A549 (cell line): ENCODE measurements around the gene RANBP3. TPM values are rescaled to one million over a fixed set of nuclear protein-coding genes. Genes with fewer than 3 reads are reported as not detected.

Source experiments
- ATAC-seq, 2 experiments: fragments of 200-7000 bp in 1 of 2; fragments of >200 bp in 1 of 2; cut with Nextera tagmentation in 1 of 2; cut with Tn5 transposase in 1 of 2; 3 replicates each; pipeline versions ENCODE4 v1.8.0 to v1.9.1; 2018 to 2020; ENCODE audit warnings: mild to moderate bottlenecking in 1 of 2, moderate library complexity in 1 of 2
- CTCF ChIA-PET: fragments of 300-600 bp; sonication (Branson Sonifier 250); formaldehyde crosslinking; extraction: SDS; loops from one replicate; lab custom pipeline; 2021; ENCODE audit warnings: antibody characterized with exemption, inconsistent platforms; lab: Yijun Ruan, JAX
- POLR2A ChIA-PET: fragments of 350-600 bp; formaldehyde crosslinking; extraction: SDS; loops from one replicate; lab custom pipeline; 2021; ENCODE audit warnings: antibody characterized with exemption, inconsistent platforms; lab: Yijun Ruan, JAX
- DNase-seq, 2 experiments: peaks; one replicate each; pipeline versions ENCODE4 v3.0.0 to v3.0.0-alpha.2; 2011 to 2016; ENCODE audit warnings: low read depth in 1 of 2, low spot score in 1 of 2
- FAIRE-seq: peaks from 2 replicates; lab custom pipeline; 2011; peaks lifted over from hg19 to GRCh38; lab: Jason Lieb, UNC
- H3K27ac ChIP-seq, 2 experiments: fragments of >200 bp; sonication (Bioruptor Twin); formaldehyde crosslinking; 3 replicates each; pipeline ENCODE4 v1.5.1; 2016 to 2017
- H3K4me1 ChIP-seq: fragments of >200 bp; sonication (Bioruptor Twin); formaldehyde crosslinking; 3 replicates; pipeline ENCODE4 v1.6.1; 2016
- H3K4me2 ChIP-seq: fragments of >200 bp; sonication (Bioruptor Twin); formaldehyde crosslinking; 3 replicates; pipeline ENCODE4 v1.6.1; 2016
- H3K4me3 ChIP-seq: fragments of >200 bp; sonication (Bioruptor Twin); formaldehyde crosslinking; 3 replicates; pipeline ENCODE4 v1.5.1; 2016
- H3K9me3 ChIP-seq: fragments of >200 bp; sonication (Bioruptor Twin); formaldehyde crosslinking; 3 replicates; pipeline ENCODE4 v1.6.1; 2016
- CBX2 ChIP-seq: fragments of 200-600 bp; sonication (generic); IDR thresholded peaks from 2 replicates; pipeline ENCODE4 v1.6.1; 2016; ENCODE audit warnings: low read depth, mild to moderate bottlenecking, borderline replicate concordance
- EHMT2 ChIP-seq: fragments of 200-600 bp; sonication (generic); IDR thresholded peaks from 2 replicates; pipeline ENCODE4 v1.6.1; 2016; ENCODE audit warnings: antibody characterized with exemption, low read depth, mild to moderate bottlenecking, moderate library complexity
- HOXB13 ChIP-seq: fragments of 250-450 bp; sonication (Bioruptor Pico); IDR thresholded peaks from 2 replicates; pipeline ENCODE4 v1.5.0; 2020; ENCODE audit warnings: low read depth, mild to moderate bottlenecking, moderate library complexity
- JUN ChIP-seq, 2 experiments: fragments of >200 bp; sonication (Bioruptor Twin); formaldehyde crosslinking; IDR thresholded peaks; 2 replicates in 1 of 2; 3 replicates in 1 of 2; pipeline ENCODE4 v1.6.1; 2016 to 2017
- KDM5A ChIP-seq: fragments of 200-600 bp; sonication (generic); IDR thresholded peaks from 2 replicates; pipeline ENCODE4 v1.6.1; 2016; ENCODE audit warnings: antibody characterized with exemption, mild to moderate bottlenecking
- MAFK ChIP-seq: fragments of 450-650 bp; IDR thresholded peaks from 2 replicates; pipeline ENCODE4 v1.6.1; 2014; ENCODE audit not compliant: partially characterized antibody
- MAX ChIP-seq: IDR thresholded peaks from 2 replicates; pipeline ENCODE4 v1.6.1; 2012
- MYC ChIP-seq: IDR thresholded peaks from 2 replicates; pipeline ENCODE4 v1.6.1; 2012; ENCODE audit warnings: mild to moderate bottlenecking, inconsistent platforms, low read length, improper control_type of control experiment, borderline replicate concordance
- NPAS2 ChIP-seq: fragments of 250-450 bp; sonication (Bioruptor Pico); IDR thresholded peaks from 2 replicates; pipeline ENCODE4 v1.8.0; 2022; ENCODE audit warnings: mild to moderate bottlenecking, moderate library complexity, borderline replicate concordance
- NR3C1 ChIP-seq: fragments of >200 bp; sonication (Bioruptor Twin); formaldehyde crosslinking; IDR thresholded peaks from 3 replicates; pipeline ENCODE4 v1.6.1; 2017
- PHF8 ChIP-seq: fragments of 200-600 bp; sonication (generic); IDR thresholded peaks from 2 replicates; pipeline ENCODE4 v1.6.1; 2016; ENCODE audit warnings: low read depth, mild to moderate bottlenecking, antibody characterized with exemption, moderate library complexity, borderline replicate concordance
- POLR2AphosphoS2 ChIP-seq: conservative IDR thresholded peaks from 2 replicates; pipeline ENCODE4 v1.6.1; 2012; ENCODE audit warnings: low read length, improper control_type of control experiment, inconsistent platforms
- RNF2 ChIP-seq: fragments of 200-600 bp; sonication (generic); IDR thresholded peaks from 2 replicates; pipeline ENCODE4 v1.6.1; 2016; ENCODE audit warnings: low read depth, mild to moderate bottlenecking, antibody characterized with exemption, moderate library complexity, borderline replicate concordance
- SREBF2 ChIP-seq: fragments of 450-650 bp; IDR thresholded peaks from 2 replicates; pipeline ENCODE4 v1.6.1; 2014; ENCODE audit warnings: mild to moderate bottlenecking, moderate library complexity
- TFCP2L1 ChIP-seq: fragments of 250-450 bp; sonication (Bioruptor Pico); IDR thresholded peaks from 2 replicates; pipeline ENCODE4 v1.5.0; 2021; ENCODE audit warnings: mild to moderate bottlenecking
- TP53 ChIP-seq: fragments of 250-450 bp; sonication (Bioruptor Pico); IDR thresholded peaks from 2 replicates; pipeline ENCODE4 v1.5.0; 2021; ENCODE audit warnings: mild to moderate bottlenecking, moderate library complexity
- ZSCAN20 ChIP-seq: fragments of 250-450 bp; sonication (Bioruptor Pico); IDR thresholded peaks from 2 replicates; pipeline ENCODE4 v1.8.0; 2022; ENCODE audit warnings: mild to moderate bottlenecking, moderate library complexity
- WGBS: methylation state at CpG from one replicate; pipeline ENCODE4 v1.1.6; 2017; ENCODE audit errors: missing lambda C conversion rate; 5-methylcytosine and 5-hydroxymethylcytosine counted together
- polyA plus RNA-seq, 4 experiments: library from polyadenylated mRNA; depleted of rRNA in 3 of 4; stranded (reverse); fragments of >200 nt; fragmentation: RNase III in 1 of 4; extraction: RNeasy Plus Mini Kit Qiagen cat#74134 plus additional on column Dnase treatment in 1 of 4; gene quantifications; 2 replicates in 3 of 4; 3 replicates in 1 of 4; pipeline ENCODE4 v1.2.3, GENCODE V29; 2011 to 2017
- TF ChIP-seq, protein P1 (sequence below): fragments of 150-350 bp; IDR thresholded peaks from 2 replicates; pipeline ENCODE4 v1.6.1; 2014; ENCODE audit warnings: low read depth, mild to moderate bottlenecking, low read length
- TF ChIP-seq, protein P2 (sequence below): fragments of 450-650 bp; IDR thresholded peaks from 2 replicates; pipeline ENCODE4 v1.6.1; 2014; ENCODE audit warnings: antibody characterized with exemption
- TF ChIP-seq, protein P3 (sequence below): IDR thresholded peaks from 2 replicates; pipeline ENCODE4 v1.6.1; 2012

RANBP3 gene
- polyA plus RNA-seq, 2 of the 4 experiments (the other 2 are of a cell fraction), result 39.2 to 53.5 TPM

GRCh38 chr19:5957170-5957569 is 20.8 kb downstream of the RANBP3 start:
- FAIRE-seq (no peak), ATAC-seq (no peak; a peak in 1 of 6 replicates), DNase-seq (no peak)
- no peak overlapping the region for H3K27ac ChIP-seq
- H3K9me3 ChIP-seq, result no peaks in the 10 kb centered on the region
- 81% methylated on average over 10 of the region's 10 CpGs for WGBS
- H3K4me2 ChIP-seq, result no peak overlapping the region
- H3K4me3 ChIP-seq, result no peak overlapping the region
- TF ChIP-seq, protein P1, sequence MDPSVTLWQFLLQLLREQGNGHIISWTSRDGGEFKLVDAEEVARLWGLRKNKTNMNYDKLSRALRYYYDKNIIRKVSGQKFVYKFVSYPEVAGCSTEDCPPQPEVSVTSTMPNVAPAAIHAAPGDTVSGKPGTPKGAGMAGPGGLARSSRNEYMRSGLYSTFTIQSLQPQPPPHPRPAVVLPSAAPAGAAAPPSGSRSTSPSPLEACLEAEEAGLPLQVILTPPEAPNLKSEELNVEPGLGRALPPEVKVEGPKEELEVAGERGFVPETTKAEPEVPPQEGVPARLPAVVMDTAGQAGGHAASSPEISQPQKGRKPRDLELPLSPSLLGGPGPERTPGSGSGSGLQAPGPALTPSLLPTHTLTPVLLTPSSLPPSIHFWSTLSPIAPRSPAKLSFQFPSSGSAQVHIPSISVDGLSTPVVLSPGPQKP, result no peak
- TF ChIP-seq KDM5A, result no peak
- TF ChIP-seq JUN (IDR thresholded peaks at IDR 0.05), result no peak
- TF ChIP-seq PHF8, result no peak
- TF ChIP-seq TFCP2L1 (CRISPR knock-in tag), result no peak
- peaks cover 32% of the 10 kb centered on the region; the same call in 2 of the 3 replicates for H3K4me1 ChIP-seq
- ChIA-PET CTCF (interaction anchor here (3.0 kb wide), 1 partner anchor 10 kb away, joined by 17 read pairs; no protein-coding TSS in a partner anchor), POLR2A (no interaction called here)

- peaks cover 30% of the 10 kb centered on the region; the same call in 2 of the 3 replicates for H3K4me1 ChIP-seq
- no peak overlapping the region for H3K4me3 ChIP-seq
- DNase-seq, result no peak
- no peak overlapping the region for H3K27ac ChIP-seq
- ChIA-PET POLR2A (no interaction called here), CTCF (interaction anchor here (0.8 to 3.0 kb wide), 2 partner anchors 11 to 37 kb away, joined by 3 to 17 read pairs; no protein-coding TSS in a partner anchor)
- no peaks in the 10 kb centered on the region for H3K9me3 ChIP-seq
- no peak; a peak in 1 of 6 replicates for ATAC-seq
- no peak for FAIRE-seq
- TF ChIP-seq NPAS2 (CRISPR knock-in tag) (no peak), ZSCAN20 (CRISPR knock-in tag) (no peak), MYC (no peak), MAX (no peak), TP53 (CRISPR knock-in tag) (no peak), RNF2 (no peak), HOXB13 (CRISPR knock-in tag) (no peak), SREBF2 (no peak), KDM5A (no peak), POLR2AphosphoS2 (no peak), NR3C1 (no peak), EHMT2 (no peak)
- TF ChIP-seq, protein P2, sequence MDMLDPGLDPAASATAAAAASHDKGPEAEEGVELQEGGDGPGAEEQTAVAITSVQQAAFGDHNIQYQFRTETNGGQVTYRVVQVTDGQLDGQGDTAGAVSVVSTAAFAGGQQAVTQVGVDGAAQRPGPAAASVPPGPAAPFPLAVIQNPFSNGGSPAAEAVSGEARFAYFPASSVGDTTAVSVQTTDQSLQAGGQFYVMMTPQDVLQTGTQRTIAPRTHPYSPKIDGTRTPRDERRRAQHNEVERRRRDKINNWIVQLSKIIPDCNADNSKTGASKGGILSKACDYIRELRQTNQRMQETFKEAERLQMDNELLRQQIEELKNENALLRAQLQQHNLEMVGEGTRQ, result no peak
- TF ChIP-seq, protein P3, sequence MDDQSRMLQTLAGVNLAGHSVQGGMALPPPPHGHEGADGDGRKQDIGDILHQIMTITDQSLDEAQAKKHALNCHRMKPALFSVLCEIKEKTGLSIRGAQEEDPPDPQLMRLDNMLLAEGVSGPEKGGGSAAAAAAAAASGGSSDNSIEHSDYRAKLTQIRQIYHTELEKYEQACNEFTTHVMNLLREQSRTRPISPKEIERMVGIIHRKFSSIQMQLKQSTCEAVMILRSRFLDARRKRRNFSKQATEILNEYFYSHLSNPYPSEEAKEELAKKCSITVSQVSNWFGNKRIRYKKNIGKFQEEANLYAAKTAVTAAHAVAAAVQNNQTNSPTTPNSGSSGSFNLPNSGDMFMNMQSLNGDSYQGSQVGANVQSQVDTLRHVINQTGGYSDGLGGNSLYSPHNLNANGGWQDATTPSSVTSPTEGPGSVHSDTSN, result no peak
- TF ChIP-seq, all 56 proteins: peak for 0
- H3K4me2 ChIP-seq, result no peak overlapping the region
- WGBS, result 96% methylated on average over 12 of the region's 12 CpGs
Observed at GRCh38 chr19:5956728-5957127, 21.2 kb downstream of the RANBP3 start.

GRCh38 chr19:5956323-5956722 is 21.6 kb downstream of the RANBP3 start:
- no peak for FAIRE-seq
- Histone ChIP-seq H3K4me2 (no peak overlapping the region), H3K9me3 (no peaks in the 10 kb centered on the region), H3K4me3 (no peak overlapping the region), H3K4me1 (peaks cover 30% of the 10 kb centered on the region; the same call in 2 of the 3 replicates), H3K27ac (no peak overlapping the region)
- POLR2A ChIA-PET, result no interaction called here
- WGBS, result 100% methylated on average over 3 of the region's 3 CpGs
- no peak for DNase-seq
- CTCF ChIA-PET, result interaction anchor here (0.5 to 3.0 kb wide), 4 partner anchors 11 to 152 kb away, joined by 3 to 17 read pairs (median 4); no protein-coding TSS in a partner anchor
- no peak for ATAC-seq
- TF ChIP-seq CBX2, result no peak
- no peak for TF ChIP-seq MAX
- peak; percentile 6 for TF ChIP-seq MAFK
